ENCODE results near the gene NSD1. TPM values are rescaled to one million over a fixed set of nuclear protein-coding genes. Genes with fewer than 3 reads are reported as not detected.
A peak's percentile ranks its signal among the peaks of the same experiment; 100 is the strongest.

Gene NSD1
- polyA plus RNA-seq, 1 donor (not counting 4 experiments of a cell fraction or from before 2014, with no cell fraction given): 13.6 TPM

GRCh38 chr5:177109810-177110209, 23.8 kb upstream of the NSD1 start:
- Histone ChIP-seq H3K9me3 (ENCODE audit: control insufficient read depth, low read depth, low read length) (no peaks in the 10 kb centered on the region), H3K9ac (ENCODE audit: control insufficient read depth, extremely low read depth, insufficient read depth, low read length) (no peak overlapping the region), H3K9me1 (ENCODE audit: control insufficient read depth, extremely low read depth, insufficient read depth, low read length) (no peaks in the 10 kb centered on the region), H3K27ac (ENCODE audit: control insufficient read depth, insufficient read depth, low read length) (no peak overlapping the region), H2AFZ (ENCODE audit: control insufficient read depth, low read length) (no peak overlapping the region), H3K4me2 (ENCODE audit: control insufficient read depth, extremely low read depth, insufficient read depth, low read depth, low read length) (no peak overlapping the region), H3K36me3 (ENCODE audit: control insufficient read depth in 2 of 2, extremely low read depth in 1 of 2, insufficient read depth in 2 of 2, low read length in 2 of 2) (no peaks in the 10 kb centered on the region), H3K79me2 (ENCODE audit: control insufficient read depth, insufficient read depth, low read length) (no peaks in the 10 kb centered on the region), H3K4me3 (ENCODE audit: control insufficient read depth in 2 of 3, extremely low read depth in 1 of 3, insufficient read depth in 2 of 3, low read depth in 1 of 3, low read length in 3 of 3) (no peak overlapping the region), H3K4me1 (ENCODE audit: control insufficient read depth, extremely low read depth, insufficient read depth, low read length) (no peaks in the 10 kb centered on the region), H3K27me3 (ENCODE audit: control insufficient read depth, extremely low read depth, insufficient read depth, low read length) (peaks cover 3% of the 10 kb centered on the region), H4K20me1 (ENCODE audit: control insufficient read depth, extremely low read depth, insufficient read depth, low read length) (no peaks in the 10 kb centered on the region)
- TF ChIP-seq EZH2 (IDR thresholded peaks at IDR 0.05; ENCODE audit: low read length): no peak
- TF ChIP-seq CTCF (optimal IDR thresholded peaks at IDR 0.05 in 1 of 3, IDR thresholded peaks at IDR 0.05 in 1 of 3, conservative IDR thresholded peaks at IDR 0.05 in 1 of 3; ENCODE audit: extremely low read depth in 1 of 3, insufficient read depth in 2 of 3, low read length in 3 of 3): no peak
- no peak for DNase-seq (ENCODE audit: low read depth, low spot score)
- no peak for FAIRE-seq
- dilution Hi-C loops (cut with MboI; ENCODE audit: extremely low pct_ligation_motif_present, low sequenced_read_pairs): no loop called here

- Histone ChIP-seq H3K27ac (ENCODE audit: control insufficient read depth, insufficient read depth, low read length) (no peak overlapping the region), H3K79me2 (ENCODE audit: control insufficient read depth, insufficient read depth, low read length) (no peaks in the 10 kb centered on the region), H4K20me1 (ENCODE audit: control insufficient read depth, extremely low read depth, insufficient read depth, low read length) (no peaks in the 10 kb centered on the region), H3K4me1 (ENCODE audit: control insufficient read depth, extremely low read depth, insufficient read depth, low read length) (no peaks in the 10 kb centered on the region), H3K4me2 (ENCODE audit: control insufficient read depth, extremely low read depth, insufficient read depth, low read depth, low read length) (no peak overlapping the region), H3K36me3 (ENCODE audit: control insufficient read depth in 2 of 2, extremely low read depth in 1 of 2, insufficient read depth in 2 of 2, low read length in 2 of 2) (no peaks in the 10 kb centered on the region), H3K9ac (ENCODE audit: control insufficient read depth, extremely low read depth, insufficient read depth, low read length) (no peak overlapping the region), H3K9me3 (ENCODE audit: control insufficient read depth, low read depth, low read length) (no peaks in the 10 kb centered on the region), H2AFZ (ENCODE audit: control insufficient read depth, low read length) (no peak overlapping the region), H3K9me1 (ENCODE audit: control insufficient read depth, extremely low read depth, insufficient read depth, low read length) (no peaks in the 10 kb centered on the region), H3K4me3 (ENCODE audit: control insufficient read depth in 2 of 3, extremely low read depth in 1 of 3, insufficient read depth in 2 of 3, low read depth in 1 of 3, low read length in 3 of 3) (no peak overlapping the region), H3K27me3 (ENCODE audit: control insufficient read depth, extremely low read depth, insufficient read depth, low read length) (peaks cover 2% of the 10 kb centered on the region)
- dilution Hi-C loops (cut with MboI; ENCODE audit: extremely low pct_ligation_motif_present, low sequenced_read_pairs): no loop called here
- DNase-seq (ENCODE audit: low read depth, low spot score) (no peak), FAIRE-seq (no peak)
- TF ChIP-seq CTCF (optimal IDR thresholded peaks at IDR 0.05 in 1 of 3, IDR thresholded peaks at IDR 0.05 in 1 of 3, conservative IDR thresholded peaks at IDR 0.05 in 1 of 3; ENCODE audit: extremely low read depth in 1 of 3, insufficient read depth in 2 of 3, low read length in 3 of 3) (peak; percentile 95 to 97 (median 96)), EZH2 (IDR thresholded peaks at IDR 0.05; ENCODE audit: low read length) (no peak)
These were observed 21.7 kb upstream of the NSD1 start for GRCh38 chr5:177111720-177112394.

Data from keratinocyte (primary cell).